PFSK-1 (cell line): ENCODE data around the gene FABP3.

Experiments used
- POLR2AphosphoS5 ChIP-seq: IDR thresholded peaks from 2 replicates; pipeline ENCODE4 v1.6.1; 2012; ENCODE audit warnings: low read depth, mild to moderate bottlenecking, control low read depth, low read length, moderate library complexity
- SIN3A ChIP-seq: IDR thresholded peaks from 2 replicates; pipeline ENCODE4 v1.6.1; 2012; ENCODE audit warnings: mild to moderate bottlenecking, low read length, moderate library complexity, borderline replicate concordance; ENCODE audit not compliant: insufficient read depth
- TAF1 ChIP-seq: IDR thresholded peaks from 2 replicates; pipeline ENCODE4 v1.6.1; 2012; ENCODE audit warnings: low read length, control low read depth, borderline replicate concordance; ENCODE audit not compliant: insufficient read depth

- TF ChIP-seq TAF1 (no peak), SIN3A (no peak), POLR2AphosphoS5 (no peak)
Measured at GRCh38 chr1:31366796-31367195, 6.1 kb downstream of the FABP3 start.
